OCI-M2 (cell line): ENCODE results near the gene GOLGA2.

Experiments used
- DNase-seq: peaks from one replicate; lab custom pipeline; 2025; ENCODE audit not compliant: unreplicated experiment; lab: John Stamatoyannopoulos, UW

GOLGA2 gene

DNA sequence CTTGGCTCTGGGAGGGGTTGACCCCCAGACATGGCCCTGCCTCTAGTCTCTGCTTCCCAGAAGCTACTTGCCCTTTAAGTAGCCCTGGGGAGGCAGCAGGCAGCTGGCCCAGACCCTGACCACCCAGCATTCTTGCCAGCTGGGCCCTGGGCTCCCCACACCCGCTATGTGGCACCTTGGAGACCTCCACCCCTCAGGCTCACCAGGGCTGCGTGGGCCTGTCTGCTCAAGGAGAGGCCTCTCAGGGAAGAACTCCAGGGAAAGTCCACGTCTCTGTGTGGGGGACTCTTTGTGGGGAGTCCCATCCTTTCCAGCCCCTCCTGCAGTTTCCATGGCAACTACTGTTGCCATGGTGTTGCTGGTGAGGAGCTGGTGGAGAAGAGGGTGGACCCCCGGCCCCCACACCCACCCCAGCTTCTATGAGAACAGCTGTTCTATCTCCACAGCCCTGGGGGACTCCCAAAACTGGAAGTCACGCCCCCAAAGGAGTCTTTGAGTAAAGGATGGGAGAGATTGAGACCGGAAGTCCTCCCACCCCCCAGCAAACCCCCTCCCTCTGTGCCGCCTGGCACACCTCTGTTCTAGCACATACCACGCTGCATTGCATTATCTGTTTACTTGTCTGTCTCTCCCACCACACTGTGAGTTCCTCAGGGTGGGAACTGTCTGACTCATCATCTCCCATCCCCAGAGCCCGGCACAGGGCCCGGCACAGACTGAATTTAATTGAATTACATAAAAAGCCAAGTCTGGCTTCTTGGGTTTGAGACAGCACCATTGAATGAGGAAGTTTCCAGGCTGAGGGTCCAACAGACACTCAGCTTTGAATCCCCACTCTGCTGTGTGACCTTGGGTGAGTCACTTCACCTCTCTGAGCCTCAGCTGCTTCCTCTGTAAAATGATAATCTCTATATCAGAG lies 60.1 kb downstream of the GOLGA2 start:
- DNase-seq, result no peak

GRCh38 chr9:128214571-128215490 lies 61.0 kb downstream of the GOLGA2 start:
- DNase-seq, result no peak

DNA sequence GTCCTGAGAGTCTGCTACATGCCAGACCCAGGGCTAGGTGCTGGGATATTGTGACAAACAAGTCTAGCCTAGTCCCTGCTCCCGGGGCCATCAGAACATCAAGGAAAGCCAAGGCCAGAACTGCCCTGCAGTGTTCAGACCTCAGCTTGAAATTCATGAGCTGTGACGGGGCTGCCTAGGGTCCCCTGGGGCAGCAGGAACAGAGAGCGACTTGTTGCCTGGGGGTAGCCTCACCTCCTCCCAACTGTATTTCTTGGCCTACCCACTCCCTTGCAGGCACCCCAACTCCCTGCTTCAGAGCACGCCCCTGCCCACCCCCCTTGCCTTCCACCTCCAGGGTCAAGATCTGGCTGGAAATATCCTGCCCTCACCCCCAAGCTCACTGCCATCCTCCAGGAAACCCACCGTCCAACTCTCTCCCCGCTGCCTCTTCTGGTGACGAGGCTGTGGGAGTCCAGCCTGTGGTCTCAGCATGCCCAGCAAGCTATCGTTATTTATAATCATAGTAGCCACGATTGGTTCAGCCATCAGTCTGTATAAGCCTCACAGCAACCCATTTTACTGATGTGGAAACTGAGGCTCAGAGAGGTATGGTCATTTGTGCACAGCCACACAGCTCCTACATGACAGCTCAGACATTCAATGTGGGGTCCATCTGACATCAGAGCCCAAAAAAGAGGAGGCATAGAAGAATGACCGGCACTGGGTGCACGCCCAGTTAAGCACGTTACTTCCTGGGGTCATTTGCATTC lies 61.9 kb downstream of the GOLGA2 start:
- DNase-seq, result no peak

DNA sequence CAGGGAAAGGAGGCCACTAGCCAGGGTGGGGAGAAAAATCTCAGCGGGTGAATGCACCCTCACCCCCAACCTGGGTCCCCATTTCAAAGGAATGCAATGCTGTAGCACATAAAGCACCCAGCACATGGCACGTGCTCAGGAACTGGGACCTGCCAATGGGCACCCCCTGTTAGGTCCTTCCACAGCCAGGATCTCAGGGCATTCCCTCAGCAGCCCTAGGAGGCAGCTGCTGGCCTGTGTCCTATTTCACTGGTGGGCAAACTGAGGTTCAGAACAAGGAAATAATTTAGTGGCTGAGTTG lies 63.9 kb downstream of the GOLGA2 start:
- no peak for DNase-seq

DNA sequence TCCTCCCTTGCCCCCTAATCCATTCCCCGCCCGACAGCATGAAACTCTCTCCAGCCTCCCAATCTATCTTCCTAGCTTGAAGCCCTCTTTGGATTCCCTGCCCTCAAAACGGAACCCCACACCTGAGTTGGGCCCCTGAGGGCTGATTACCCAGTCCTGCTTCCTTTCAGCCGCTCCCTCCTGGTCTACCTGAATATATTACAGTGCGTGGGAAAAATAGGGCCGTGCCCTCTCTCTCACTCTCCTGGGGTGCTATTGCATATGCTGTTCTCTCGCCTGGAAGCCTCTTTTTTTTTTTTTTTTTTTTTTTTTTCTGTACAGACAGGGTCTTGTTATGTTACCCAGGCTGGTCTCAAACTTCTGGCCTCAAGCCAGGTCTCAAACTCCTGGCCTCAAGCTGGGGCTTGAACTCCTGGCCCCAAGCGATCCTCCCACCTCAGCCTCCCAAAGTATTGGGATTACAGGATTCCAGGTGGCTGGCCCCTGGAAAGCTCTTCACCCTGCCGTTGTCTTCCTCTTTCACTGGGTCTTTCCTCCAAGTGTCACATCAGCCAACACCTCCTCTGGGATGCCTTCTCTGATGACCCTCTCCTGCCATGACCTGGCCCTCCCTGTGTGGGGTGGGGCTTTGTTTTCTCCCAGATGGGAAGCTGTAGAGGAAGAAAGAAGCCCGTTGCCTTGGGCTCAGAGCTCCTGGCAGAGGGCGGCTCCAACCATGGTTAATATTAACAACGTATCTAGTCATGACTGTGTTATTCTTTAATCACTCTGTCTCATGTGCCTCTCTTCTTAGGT lies 64.4 kb downstream of the GOLGA2 start:
- DNase-seq, result no peak

- DNase-seq, result no peak
Observed at GRCh38 chr9:128208946-128209669, 66.7 kb downstream of the GOLGA2 start.

- no peak for DNase-seq
Observed at GRCh38 chr9:128208386-128208785, 67.4 kb downstream of the GOLGA2 start.

DNA sequence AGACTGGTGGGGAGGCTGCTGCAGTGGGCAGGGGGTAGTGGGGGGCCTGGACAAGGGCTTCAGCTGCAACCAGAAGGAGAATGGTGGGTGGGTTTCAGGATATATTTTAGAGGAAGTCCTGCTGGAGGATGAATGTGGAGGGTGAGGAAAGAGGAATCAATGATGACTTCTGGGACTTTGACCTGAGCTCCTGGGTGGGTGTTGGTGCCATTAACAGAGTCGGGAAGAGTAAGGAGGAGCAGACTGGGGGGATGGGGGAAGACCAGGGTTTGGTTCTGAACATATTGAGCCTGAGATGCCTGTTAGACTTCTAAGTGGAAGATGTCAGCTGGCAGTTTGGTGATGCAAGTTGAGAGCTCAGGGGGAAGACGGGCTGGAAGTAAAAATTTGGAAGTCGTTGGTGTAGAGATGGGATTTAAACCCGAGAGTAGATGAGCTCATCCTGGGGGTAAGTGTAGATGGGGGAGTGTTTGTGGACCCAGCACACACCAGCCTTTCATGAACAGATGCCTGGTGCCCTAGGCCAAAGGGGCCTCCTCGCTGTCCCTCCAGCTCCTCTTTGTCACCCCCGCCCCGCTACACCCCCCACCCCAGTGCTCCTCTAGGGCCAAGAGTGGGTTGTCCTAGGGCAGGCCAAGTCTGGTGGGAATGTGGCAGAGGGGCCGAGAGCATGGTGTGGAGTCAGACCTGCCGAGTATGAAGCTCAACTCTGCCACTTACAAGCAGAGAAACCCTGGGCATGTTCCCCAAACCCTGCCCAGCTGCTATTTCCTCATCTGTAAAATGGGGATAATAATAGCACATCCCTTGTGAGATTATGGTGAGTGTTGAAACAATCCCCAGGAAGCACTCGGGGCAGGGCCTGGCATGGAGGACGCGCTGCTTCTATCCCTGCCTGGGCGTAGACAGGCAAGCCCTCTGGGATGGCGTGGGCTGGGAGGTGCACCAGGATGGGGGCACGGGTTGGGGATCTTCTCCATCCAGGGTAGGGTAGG lies 68.6 kb downstream of the GOLGA2 start:
- no peak for DNase-seq

- DNase-seq, result no peak
Observed at GRCh38 chr9:128206484-128206883, 69.3 kb downstream of the GOLGA2 start.
